ENCODE results near the gene FUT2.

FUT2 gene

DNA sequence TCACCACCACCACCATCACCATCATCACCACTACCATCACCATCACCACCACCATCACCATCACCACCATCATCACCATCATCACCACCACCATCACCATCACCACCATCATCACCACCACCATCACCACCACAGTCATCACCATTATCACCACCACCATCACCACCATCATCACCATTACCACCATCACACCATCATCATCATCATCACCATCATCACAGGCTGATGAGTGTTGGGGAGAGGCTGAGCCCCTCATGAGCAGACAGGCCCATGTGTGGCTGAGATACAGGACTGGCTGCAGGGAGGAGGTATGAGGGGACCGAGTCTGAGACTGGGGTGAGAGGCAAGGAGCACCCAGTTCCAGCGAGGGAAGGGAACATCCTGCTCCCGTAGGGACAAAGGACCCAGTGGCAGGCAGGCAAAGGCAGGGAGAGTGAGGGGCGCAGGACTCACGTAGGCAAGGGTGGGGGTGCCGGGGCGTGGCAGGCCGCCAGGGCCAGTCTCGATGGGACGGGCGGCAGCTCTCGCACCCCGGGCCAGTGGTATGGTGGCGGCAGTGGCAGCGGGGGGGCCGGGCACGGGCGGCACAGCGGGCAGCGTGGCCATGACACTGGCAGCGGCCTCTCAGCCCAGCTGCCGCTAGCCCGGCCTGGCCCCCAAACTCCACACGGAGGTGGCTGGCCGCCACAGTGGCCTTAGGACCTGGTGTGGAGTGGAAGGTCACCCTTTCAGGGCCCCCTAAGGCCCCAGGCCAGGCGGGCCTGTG lies 25.7 kb upstream of the FUT2 start:
- no peak for DNase-seq (ENCODE audit: low spot score)
- in situ Hi-C loops (cut with MboI; ENCODE audit: low pct_unique_long_range_greater_than_20kb, low sequenced_read_pairs, unreplicated experiment) = no loop called here
- TF ChIP-seq, protein P1, sequence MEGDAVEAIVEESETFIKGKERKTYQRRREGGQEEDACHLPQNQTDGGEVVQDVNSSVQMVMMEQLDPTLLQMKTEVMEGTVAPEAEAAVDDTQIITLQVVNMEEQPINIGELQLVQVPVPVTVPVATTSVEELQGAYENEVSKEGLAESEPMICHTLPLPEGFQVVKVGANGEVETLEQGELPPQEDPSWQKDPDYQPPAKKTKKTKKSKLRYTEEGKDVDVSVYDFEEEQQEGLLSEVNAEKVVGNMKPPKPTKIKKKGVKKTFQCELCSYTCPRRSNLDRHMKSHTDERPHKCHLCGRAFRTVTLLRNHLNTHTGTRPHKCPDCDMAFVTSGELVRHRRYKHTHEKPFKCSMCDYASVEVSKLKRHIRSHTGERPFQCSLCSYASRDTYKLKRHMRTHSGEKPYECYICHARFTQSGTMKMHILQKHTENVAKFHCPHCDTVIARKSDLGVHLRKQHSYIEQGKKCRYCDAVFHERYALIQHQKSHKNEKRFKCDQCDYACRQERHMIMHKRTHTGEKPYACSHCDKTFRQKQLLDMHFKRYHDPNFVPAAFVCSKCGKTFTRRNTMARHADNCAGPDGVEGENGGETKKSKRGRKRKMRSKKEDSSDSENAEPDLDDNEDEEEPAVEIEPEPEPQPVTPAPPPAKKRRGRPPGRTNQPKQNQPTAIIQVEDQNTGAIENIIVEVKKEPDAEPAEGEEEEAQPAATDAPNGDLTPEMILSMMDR (IDR thresholded peaks at IDR 0.05; ENCODE audit: extremely low read depth, insufficient read depth, missing control alignments) = no peak

DNA sequence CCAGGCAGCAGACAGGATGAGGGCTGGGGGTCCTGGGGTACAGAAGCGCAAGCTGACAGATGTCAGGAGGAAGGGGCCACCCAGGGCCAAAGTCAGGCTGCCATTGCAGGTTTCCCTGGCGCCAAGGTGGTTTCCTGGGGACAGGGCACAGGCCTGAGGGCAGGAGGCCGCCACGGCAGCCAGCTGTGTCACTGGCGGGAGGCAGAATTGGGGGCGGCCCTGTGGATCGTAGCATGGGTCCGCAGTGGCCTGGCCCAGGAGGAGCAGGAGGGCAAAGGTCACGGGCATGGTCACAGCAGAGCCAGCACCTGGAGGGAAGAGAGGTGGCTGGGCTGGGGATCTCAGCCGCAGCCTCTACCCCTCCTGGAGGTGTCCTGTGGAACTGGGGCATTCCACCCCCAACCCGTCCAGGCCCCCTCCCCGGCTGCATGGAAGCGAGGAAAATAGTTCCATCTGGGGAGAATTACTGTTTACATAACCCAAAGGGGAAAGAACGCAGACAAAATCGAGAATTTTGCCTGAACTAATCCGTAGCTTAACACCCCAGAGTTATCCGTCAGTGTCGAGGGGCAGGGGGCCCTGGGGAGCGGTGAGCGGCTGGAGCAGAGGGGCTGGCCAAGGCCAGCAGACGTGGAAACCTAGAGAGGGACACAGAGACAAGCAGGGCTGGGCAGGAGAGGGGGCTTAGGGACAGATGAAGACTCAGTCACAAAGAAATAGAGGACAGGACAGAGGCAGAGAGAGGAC lies 24.9 kb upstream of the FUT2 start:
- TF ChIP-seq, protein P1 (IDR thresholded peaks at IDR 0.05; ENCODE audit: extremely low read depth, insufficient read depth, missing control alignments) = no peak
- DNase-seq (ENCODE audit: low spot score) = no peak
- in situ Hi-C loops (cut with MboI; ENCODE audit: low pct_unique_long_range_greater_than_20kb, low sequenced_read_pairs, unreplicated experiment) = no loop called here

DNA sequence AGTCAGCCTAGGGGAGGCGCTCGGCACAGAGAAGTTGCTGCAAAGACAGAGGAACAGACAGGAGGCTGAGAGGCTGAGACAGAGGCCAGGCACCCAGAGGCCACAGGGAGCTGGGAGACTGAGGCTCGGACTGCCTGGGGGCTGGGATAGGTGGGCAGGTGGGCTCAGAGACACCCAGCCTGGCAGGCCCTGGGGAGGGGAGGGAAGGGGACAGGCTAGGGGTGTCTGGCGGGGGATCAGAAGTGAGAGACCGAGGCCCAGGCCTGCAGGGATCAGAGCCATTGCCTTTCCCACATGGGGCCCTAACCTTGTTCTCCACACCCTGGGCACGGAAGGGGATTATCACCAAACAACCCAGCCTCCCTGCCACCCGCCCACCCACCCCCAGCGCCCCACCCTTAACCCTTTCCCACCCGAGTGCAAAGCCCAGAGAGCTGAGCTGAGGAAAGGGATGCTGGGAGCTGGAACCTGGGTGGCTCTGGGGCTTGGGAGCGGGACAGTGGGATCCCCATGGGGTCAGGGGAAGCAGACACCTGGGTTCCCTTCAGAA lies 24.2 kb upstream of the FUT2 start:
- no peak for DNase-seq (ENCODE audit: low spot score)
- in situ Hi-C loops (cut with MboI; ENCODE audit: low pct_unique_long_range_greater_than_20kb, low sequenced_read_pairs, unreplicated experiment) = no loop called here
- TF ChIP-seq, protein P1 (IDR thresholded peaks at IDR 0.05; ENCODE audit: extremely low read depth, insufficient read depth, missing control alignments) = no peak

DNA sequence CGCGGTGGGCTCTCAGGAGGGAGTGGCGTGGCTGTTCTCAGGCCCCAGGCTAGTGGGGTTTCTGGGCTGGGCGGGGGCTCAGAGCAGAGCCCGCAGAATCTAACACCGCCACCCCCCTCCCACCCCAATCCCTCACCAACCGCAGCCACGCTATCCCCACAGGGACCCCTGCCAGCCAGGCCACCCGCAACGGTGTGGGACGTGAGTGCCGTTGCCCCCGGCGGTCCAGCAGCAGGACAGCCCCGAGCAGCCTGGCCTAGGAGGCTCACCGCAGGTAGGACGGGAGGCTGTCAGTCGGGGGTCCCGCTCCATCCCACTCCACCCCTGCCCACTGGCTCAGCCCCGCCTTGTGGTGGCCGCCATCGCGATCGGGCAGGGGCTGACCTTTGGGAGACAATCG lies 22.8 kb upstream of the FUT2 start, which contains the start of gene NTN5:
Gene NTN5, minus strand, starts transcription at position 24 of the 400 bp plus-strand sequence. CDS start 2,031 bp downstream, outside the sequence.
- TF ChIP-seq, protein P1 (IDR thresholded peaks at IDR 0.05; ENCODE audit: extremely low read depth, insufficient read depth, missing control alignments) = no peak
- DNase-seq (ENCODE audit: low spot score) = no peak
- in situ Hi-C loops (cut with MboI; ENCODE audit: low pct_unique_long_range_greater_than_20kb, low sequenced_read_pairs, unreplicated experiment) = no loop called here

DNA sequence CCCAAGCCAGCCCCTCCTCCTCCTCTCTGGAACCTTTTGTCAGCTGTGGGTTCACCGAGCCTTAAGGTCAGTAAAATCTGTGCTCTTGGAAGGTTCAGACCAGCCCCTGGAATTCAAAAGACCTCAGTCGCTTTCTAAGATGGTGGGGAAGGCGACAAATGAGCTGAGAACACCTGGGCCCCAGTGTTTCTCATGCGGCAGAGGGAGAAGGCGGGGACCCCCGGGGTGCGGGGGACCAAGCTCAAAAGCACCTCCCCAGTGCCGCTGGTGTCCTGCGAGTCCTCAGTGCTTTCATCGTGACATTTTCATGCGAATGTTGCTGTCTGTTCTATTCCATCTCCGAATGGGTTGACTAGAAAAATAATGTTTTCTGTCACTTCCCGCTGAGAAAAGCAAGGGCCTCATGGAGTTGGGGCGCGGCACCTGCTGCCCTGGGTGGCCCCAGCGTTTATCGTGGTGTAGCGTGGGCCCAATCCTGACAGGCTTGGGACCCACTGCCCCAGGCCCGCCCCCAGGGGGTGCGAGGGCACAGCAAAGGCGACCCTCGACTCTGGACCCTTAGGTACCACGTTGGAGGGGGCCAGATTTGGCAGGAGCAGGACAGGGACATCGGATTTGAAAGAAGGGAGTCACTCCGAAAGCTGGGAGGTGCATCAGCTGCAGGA lies 22.2 kb upstream of the FUT2 start:
- no peak for DNase-seq (ENCODE audit: low spot score)
- TF ChIP-seq, protein P1 (IDR thresholded peaks at IDR 0.05; ENCODE audit: extremely low read depth, insufficient read depth, missing control alignments) = no peak
- in situ Hi-C loops (cut with MboI; ENCODE audit: low pct_unique_long_range_greater_than_20kb, low sequenced_read_pairs, unreplicated experiment) = no loop called here

DNA sequence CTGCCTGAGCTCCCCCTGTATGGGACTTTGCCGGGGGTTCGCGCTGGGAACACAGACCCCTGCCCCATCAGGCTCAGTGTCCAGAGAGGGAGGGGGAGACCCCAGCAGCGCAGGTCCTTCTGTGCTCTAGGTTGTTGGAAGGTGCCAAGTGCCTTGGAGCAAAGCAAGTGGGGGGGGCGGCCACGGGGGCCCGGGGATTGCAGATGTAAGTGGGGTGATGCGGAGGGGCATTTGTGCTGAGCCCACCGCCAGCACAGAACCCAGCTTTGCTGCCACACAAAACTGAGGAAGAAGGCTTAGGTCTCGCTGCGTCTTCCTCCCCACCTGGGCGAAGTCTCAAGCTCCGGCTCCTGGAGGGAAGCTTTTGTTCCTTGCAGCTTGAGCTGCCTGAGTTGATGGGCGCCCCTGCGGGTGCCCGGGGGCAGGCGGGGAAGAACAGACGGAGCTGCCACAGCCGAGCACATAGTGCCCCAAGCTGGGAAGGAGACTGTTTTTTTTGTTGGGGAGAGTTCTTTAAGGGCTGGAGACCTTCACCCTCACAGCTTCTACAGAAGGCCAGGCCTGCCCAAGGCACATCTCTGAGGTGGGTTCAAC lies 21.5 kb upstream of the FUT2 start:
- in situ Hi-C loops (cut with MboI; ENCODE audit: low pct_unique_long_range_greater_than_20kb, low sequenced_read_pairs, unreplicated experiment) = no loop called here
- TF ChIP-seq, protein P1 (IDR thresholded peaks at IDR 0.05; ENCODE audit: extremely low read depth, insufficient read depth, missing control alignments) = no peak
- no peak for DNase-seq (ENCODE audit: low spot score)

All from GM13977 (cell line).